ENCODE data around the gene PLCL2.

Gene PLCL2

DNA sequence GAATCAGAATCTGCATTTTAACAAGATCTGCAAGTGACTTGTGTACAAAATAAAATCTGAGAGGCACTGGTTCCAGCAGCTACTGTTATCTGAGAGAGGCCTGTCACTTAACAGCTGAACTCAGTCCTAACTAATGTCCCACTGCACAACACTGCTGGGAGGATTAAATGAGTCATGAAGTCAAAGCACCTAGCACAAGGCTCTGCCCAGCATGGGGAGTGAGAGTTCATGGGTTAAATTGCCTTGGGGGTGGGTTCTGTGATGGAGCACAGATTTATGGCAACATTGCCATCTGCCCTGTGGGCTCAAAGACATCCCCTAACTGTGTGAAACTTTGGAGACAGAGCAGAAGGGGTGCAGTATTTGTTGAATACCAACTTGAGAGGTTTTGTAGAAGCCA is 250.9 kb downstream of the PLCL2 start:
- ATAC-seq (ENCODE audit: insufficient read depth, low read depth), result no peak
- no peak for DNase-seq
- H3K4me3 ChIP-seq (ENCODE audit: low read depth in 1 of 2, low read length in 2 of 2), result no peak overlapping the region

DNA sequence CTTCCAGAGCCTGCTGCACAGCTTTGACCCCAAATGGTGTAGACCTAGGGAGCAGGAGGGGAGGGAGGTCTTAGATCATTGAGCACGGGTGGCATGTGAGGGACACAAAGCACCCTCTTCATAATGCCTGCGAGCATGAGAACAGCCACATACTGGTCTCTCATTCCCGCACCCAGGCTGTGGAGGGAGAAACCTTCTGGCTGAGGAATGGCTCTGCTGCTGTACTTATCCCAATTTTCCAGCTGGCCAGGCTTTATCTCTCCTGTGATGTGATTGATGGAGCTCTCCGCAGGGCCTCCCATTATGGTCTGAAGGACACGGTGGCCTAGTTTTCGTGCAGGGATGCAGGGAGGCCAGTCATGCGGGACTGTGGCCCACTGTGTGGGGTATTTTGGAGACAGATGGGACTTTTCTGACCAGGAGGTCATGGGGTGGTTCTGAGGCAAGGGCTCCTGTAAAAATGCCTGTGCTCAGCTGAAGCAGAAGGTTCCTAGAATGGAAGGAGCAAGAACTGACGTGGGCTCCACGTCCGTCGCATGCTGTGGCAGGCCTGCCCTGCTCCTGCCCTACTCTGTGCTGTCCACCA is 251.5 kb downstream of the PLCL2 start:
- no peak for DNase-seq
- H3K79me2 ChIP-seq (ENCODE audit: insufficient read depth, low read length), result no peaks in the 10 kb centered on the region
- H3K4me2 ChIP-seq (ENCODE audit: insufficient read depth, low read length), result no peak overlapping the region
- no peak overlapping the region for H3K9ac ChIP-seq (ENCODE audit: low read depth, low read length)
- no peak overlapping the region for H3K4me3 ChIP-seq (ENCODE audit: low read depth in 1 of 2, low read length in 2 of 2)
- H3K27ac ChIP-seq (ENCODE audit: low read length), result no peak overlapping the region
- TF ChIP-seq CTCF (IDR thresholded peaks at IDR 0.05; ENCODE audit: borderline replicate concordance, extremely low read depth, low read length, poor library complexity, severe bottlenecking), result no peak
- no peak for TF ChIP-seq EZH2 (IDR thresholded peaks at IDR 0.05; ENCODE audit: borderline replicate concordance, low read depth, low read length, severe bottlenecking)
- no peaks in the 10 kb centered on the region for H3K36me3 ChIP-seq (ENCODE audit: insufficient read depth, low read length)
- H3K27me3 ChIP-seq (ENCODE audit: insufficient read depth, low read length, poor library complexity), result no peaks in the 10 kb centered on the region
- no peaks in the 10 kb centered on the region for H4K20me1 ChIP-seq (ENCODE audit: insufficient read depth, low read length)
- H2AFZ ChIP-seq (ENCODE audit: low read depth, low read length), result no peak overlapping the region
- H3K4me1 ChIP-seq (ENCODE audit: insufficient read depth, low read length), result peaks cover 6% of the 10 kb centered on the region
- no peaks in the 10 kb centered on the region for H3K9me3 ChIP-seq (ENCODE audit: insufficient read depth, low read length, severe bottlenecking)
- ATAC-seq (ENCODE audit: insufficient read depth, low read depth), result no peak

More for the DNA sequence above, 250.9 kb downstream of the PLCL2 start:
- no peak for TF ChIP-seq EZH2 (IDR thresholded peaks at IDR 0.05; ENCODE audit: borderline replicate concordance, low read depth, low read length, severe bottlenecking)
- no peak for TF ChIP-seq CTCF (IDR thresholded peaks at IDR 0.05; ENCODE audit: borderline replicate concordance, extremely low read depth, low read length, poor library complexity, severe bottlenecking)
- Histone ChIP-seq H3K4me2 (ENCODE audit: insufficient read depth, low read length) (no peak overlapping the region), H3K9ac (ENCODE audit: low read depth, low read length) (no peak overlapping the region), H3K9me3 (ENCODE audit: insufficient read depth, low read length, severe bottlenecking) (no peaks in the 10 kb centered on the region), H3K4me1 (ENCODE audit: insufficient read depth, low read length) (peaks cover 6% of the 10 kb centered on the region), H2AFZ (ENCODE audit: low read depth, low read length) (no peak overlapping the region), H3K79me2 (ENCODE audit: insufficient read depth, low read length) (no peaks in the 10 kb centered on the region), H3K27me3 (ENCODE audit: insufficient read depth, low read length, poor library complexity) (no peaks in the 10 kb centered on the region), H3K36me3 (ENCODE audit: insufficient read depth, low read length) (no peaks in the 10 kb centered on the region), H4K20me1 (ENCODE audit: insufficient read depth, low read length) (no peaks in the 10 kb centered on the region), H3K27ac (ENCODE audit: low read length) (no peak overlapping the region)

DNA sequence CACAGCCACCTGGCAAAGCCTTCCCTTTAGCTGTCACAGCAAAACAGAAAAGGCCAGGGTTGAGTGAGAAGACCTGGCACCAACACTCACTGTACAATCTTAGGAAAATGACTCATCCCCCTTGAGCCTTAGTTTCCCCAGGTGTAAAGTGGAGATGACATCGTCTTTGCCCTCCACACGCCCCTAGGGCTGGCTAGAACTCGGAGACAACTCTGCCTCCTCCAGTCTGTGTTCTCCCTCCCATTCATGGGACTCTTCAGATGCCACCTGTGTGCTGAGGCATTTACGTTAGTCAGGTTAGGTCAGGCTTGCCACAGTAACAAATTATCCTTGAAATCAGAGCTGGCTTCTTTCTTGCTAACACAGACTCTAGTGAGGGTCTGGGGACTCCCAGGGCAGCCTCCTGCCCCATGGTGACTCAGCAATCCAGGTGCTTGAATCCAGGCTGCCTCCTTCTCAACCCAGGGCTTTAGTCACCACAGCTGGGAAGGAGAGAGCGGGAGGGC is 252.6 kb downstream of the PLCL2 start:
- H3K79me2 ChIP-seq (ENCODE audit: insufficient read depth, low read length), result no peaks in the 10 kb centered on the region
- ATAC-seq (ENCODE audit: insufficient read depth, low read depth), result no peak

More for the DNA sequence above, 252.6 kb downstream of the PLCL2 start:
- Histone ChIP-seq H3K9ac (ENCODE audit: low read depth, low read length) (no peak overlapping the region), H4K20me1 (ENCODE audit: insufficient read depth, low read length) (no peaks in the 10 kb centered on the region), H3K27ac (ENCODE audit: low read length) (no peak overlapping the region), H3K4me3 (ENCODE audit: low read depth in 1 of 2, low read length in 2 of 2) (no peak overlapping the region), H3K9me3 (ENCODE audit: insufficient read depth, low read length, severe bottlenecking) (no peaks in the 10 kb centered on the region), H2AFZ (ENCODE audit: low read depth, low read length) (no peak overlapping the region), H3K27me3 (ENCODE audit: insufficient read depth, low read length, poor library complexity) (no peaks in the 10 kb centered on the region), H3K36me3 (ENCODE audit: insufficient read depth, low read length) (no peaks in the 10 kb centered on the region), H3K4me2 (ENCODE audit: insufficient read depth, low read length) (no peak overlapping the region), H3K4me1 (ENCODE audit: insufficient read depth, low read length) (peaks cover 6% of the 10 kb centered on the region)
- DNase-seq, result no peak
- TF ChIP-seq EZH2 (IDR thresholded peaks at IDR 0.05; ENCODE audit: borderline replicate concordance, low read depth, low read length, severe bottlenecking) (no peak), CTCF (IDR thresholded peaks at IDR 0.05; ENCODE audit: borderline replicate concordance, extremely low read depth, low read length, poor library complexity, severe bottlenecking) (no peak)

All from DND-41 (cell line).